GM10248 (cell line): Measurements from ENCODE around the gene PRODH2.

Experiments
- CTCF ChIA-PET: fragments of 300-600 bp; sonication (Branson Sonifier 250); formaldehyde crosslinking; extraction: SDS; loops from one replicate; lab custom pipeline; 2021; ENCODE audit warnings: antibody characterized with exemption; lab: Yijun Ruan, JAX
- POLR2A ChIA-PET: fragments of 350-650 bp; sonication (Branson Sonifier 250); formaldehyde crosslinking; extraction: SDS; loops from one replicate; lab custom pipeline; 2020; ENCODE audit warnings: antibody characterized with exemption; lab: Yijun Ruan, JAX
- DNase-seq: peaks from one replicate; pipeline ENCODE4 v3.0.0; 2012; ENCODE audit errors: extremely low spot score
- CTCF ChIP-seq: IDR thresholded peaks from 2 replicates; pipeline ENCODE4 v1.5.1; 2012; ENCODE audit warnings: mild to moderate bottlenecking, low read depth; ENCODE audit errors: extremely low read depth, missing control alignments, control extremely low read depth

Gene PRODH2

GRCh38 chr19:35754370-35755130 lies 58.1 kb downstream of the PRODH2 start:
- no peak for TF ChIP-seq CTCF
- CTCF ChIA-PET = no interaction called here
- POLR2A ChIA-PET = no interaction called here
- DNase-seq = no peak

- no peak for DNase-seq
- no peak for TF ChIP-seq CTCF
- CTCF ChIA-PET = interaction anchor here (1.6 kb wide), 1 partner anchor 13 kb away, joined by 3 read pairs; no protein-coding TSS in a partner anchor
- POLR2A ChIA-PET = no interaction called here
Observed at GRCh38 chr19:35753634-35754369, 58.8 kb downstream of the PRODH2 start.

GRCh38 chr19:35752746-35753350 lies 59.8 kb downstream of the PRODH2 start:
- DNase-seq = no peak
- ChIA-PET CTCF (interaction anchor here (0.8 to 1.8 kb wide), 3 partner anchors 12 to 178 kb away, joined by 3 to 4 read pairs (median 4); no protein-coding TSS in a partner anchor), POLR2A (interaction anchor here (0.6 kb wide), 1 partner anchor 39 kb away, joined by 3 read pairs; no protein-coding TSS in a partner anchor)
- TF ChIP-seq CTCF = no peak

GRCh38 chr19:35751839-35752745 lies 60.6 kb downstream of the PRODH2 start:
- DNase-seq = no peak
- ChIA-PET POLR2A (no interaction called here), CTCF (interaction anchor here (0.8 to 1.8 kb wide), 3 partner anchors 11 to 179 kb away, joined by 3 to 4 read pairs (median 4); no protein-coding TSS in a partner anchor)
- TF ChIP-seq CTCF = no peak

GRCh38 chr19:35750167-35750566 lies 62.5 kb downstream of the PRODH2 start:
- CTCF ChIA-PET = no interaction called here

More at GRCh38 chr19:35750167-35750566, 62.5 kb downstream of the PRODH2 start:
- DNase-seq = no peak
- TF ChIP-seq CTCF = no peak
- POLR2A ChIA-PET = interaction anchor here (0.7 kb wide), 1 partner anchor 13 kb away, joined by 5 read pairs; no protein-coding TSS in a partner anchor
